ENCODE results near the gene HTRA1.

Gene HTRA1

GRCh38 chr10:122492999-122493481 lies 31.7 kb downstream of the HTRA1 start:
- no peak overlapping the region for H2AFZ ChIP-seq (ENCODE audit: low read depth, low read length)

GRCh38 chr10:122493761-122494160 lies 32.4 kb downstream of the HTRA1 start:
- H2AFZ ChIP-seq (ENCODE audit: low read depth, low read length) = no peak overlapping the region
- H4K91ac ChIP-seq (ENCODE audit: low read length) = no peak overlapping the region
- no peak overlapping the region for H3K4me2 ChIP-seq (ENCODE audit: low read length, poor library complexity, severe bottlenecking)
- no peak overlapping the region for H2AK5ac ChIP-seq (ENCODE audit: low read length, severe bottlenecking)
- peaks cover 12% of the 10 kb centered on the region for H3K4me1 ChIP-seq (ENCODE audit: control insufficient read depth, insufficient read depth, low read depth, low read length)
- H3K27ac ChIP-seq (ENCODE audit: low read length, poor library complexity, severe bottlenecking) = no peak overlapping the region
- peaks cover 2% of the 10 kb centered on the region for H3K79me1 ChIP-seq (replicated peaks; ENCODE audit: low read length, poor library complexity, severe bottlenecking)
- no peak overlapping the region for H2BK5ac ChIP-seq (ENCODE audit: low read depth, low read length, poor library complexity, severe bottlenecking)
- peaks cover 20 to 59% of the 10 kb centered on the region in 2 experiments for H3K36me3 ChIP-seq (ENCODE audit: control insufficient read depth in 1 of 2, insufficient read depth in 2 of 2, low read depth in 1 of 2, low read length in 2 of 2)
- peak overlapping the region; percentile 81 for H3K9ac ChIP-seq (ENCODE audit: low read length)
- no peaks in the 10 kb centered on the region for H3K9me3 ChIP-seq (ENCODE audit: control insufficient read depth, low read length)
- 89% methylated on average over 4 of the region's 4 CpGs for WGBS
- no peak overlapping the region for H3K23ac ChIP-seq (ENCODE audit: low read length in 2 of 2)
- no peak overlapping the region for H2BK120ac ChIP-seq (ENCODE audit: low read depth, low read length)
- H3K4me3 ChIP-seq (ENCODE audit: insufficient read depth in 1 of 2, low read depth in 1 of 2, low read length in 2 of 2) = peak overlapping the region in 1 of 2 experiments; percentile 56
- no peak overlapping the region for H4K8ac ChIP-seq (ENCODE audit: low read length)
- peak overlapping the region in 1 of 2 experiments; percentile 59 for H2BK12ac ChIP-seq (ENCODE audit: low read length in 2 of 2)
- no peak overlapping the region for H3K14ac ChIP-seq (ENCODE audit: low read length in 2 of 2)
- no peaks in the 10 kb centered on the region for H3K27me3 ChIP-seq (ENCODE audit: control insufficient read depth in 1 of 2, insufficient read depth in 1 of 2, low read length in 2 of 2)
- no peak for DNase-seq
- H2BK15ac ChIP-seq (ENCODE audit: low read depth, poor library complexity, severe bottlenecking) = no peak overlapping the region
- peak overlapping the region in 1 of 2 experiments; percentile 67 for H3K18ac ChIP-seq (ENCODE audit: low read depth in 1 of 2, low read length in 2 of 2)
- H3K4ac ChIP-seq (ENCODE audit: low read depth in 1 of 2, low read length in 2 of 2) = peak overlapping the region in 1 of 2 experiments; percentile 46

More at GRCh38 chr10:122492999-122493481, 31.7 kb downstream of the HTRA1 start:
- WGBS = 86% methylated on average over 9 of the region's 9 CpGs
- no peak overlapping the region for H3K27ac ChIP-seq (ENCODE audit: low read length, poor library complexity, severe bottlenecking)
- peak overlapping the region in 1 of 2 experiments; percentile 86 for H3K4ac ChIP-seq (ENCODE audit: low read depth in 1 of 2, low read length in 2 of 2)
- peak overlapping the region; percentile 81 for H3K9ac ChIP-seq (ENCODE audit: low read length)
- H3K23ac ChIP-seq (ENCODE audit: low read length in 2 of 2) = no peak overlapping the region
- H2BK120ac ChIP-seq (ENCODE audit: low read depth, low read length) = no peak overlapping the region
- peaks cover 12% of the 10 kb centered on the region for H3K4me1 ChIP-seq (ENCODE audit: control insufficient read depth, insufficient read depth, low read depth, low read length)
- H3K4me2 ChIP-seq (ENCODE audit: low read length, poor library complexity, severe bottlenecking) = no peak overlapping the region
- no peak overlapping the region for H2BK15ac ChIP-seq (ENCODE audit: low read depth, poor library complexity, severe bottlenecking)
- peak overlapping the region in 1 of 2 experiments; percentile 51 for H3K4me3 ChIP-seq (ENCODE audit: insufficient read depth in 1 of 2, low read depth in 1 of 2, low read length in 2 of 2)
- peak overlapping the region in 1 of 2 experiments; percentile 77 for H2BK12ac ChIP-seq (ENCODE audit: low read length in 2 of 2)
- H3K14ac ChIP-seq (ENCODE audit: low read length in 2 of 2) = no peak overlapping the region
- no peak overlapping the region for H2AK5ac ChIP-seq (ENCODE audit: low read length, severe bottlenecking)
- no peak overlapping the region for H2BK5ac ChIP-seq (ENCODE audit: low read depth, low read length, poor library complexity, severe bottlenecking)
- no peaks in the 10 kb centered on the region for H3K9me3 ChIP-seq (ENCODE audit: control insufficient read depth, low read length)
- peak overlapping the region in 1 of 2 experiments; percentile 59 for H3K18ac ChIP-seq (ENCODE audit: low read depth in 1 of 2, low read length in 2 of 2)
- H4K91ac ChIP-seq (ENCODE audit: low read length) = no peak overlapping the region
- DNase-seq = no peak
- peaks cover 20 to 60% of the 10 kb centered on the region in 2 experiments for H3K36me3 ChIP-seq (ENCODE audit: control insufficient read depth in 1 of 2, insufficient read depth in 2 of 2, low read depth in 1 of 2, low read length in 2 of 2)
- no peak overlapping the region for H4K8ac ChIP-seq (ENCODE audit: low read length)
- no peaks in the 10 kb centered on the region for H3K27me3 ChIP-seq (ENCODE audit: control insufficient read depth in 1 of 2, insufficient read depth in 1 of 2, low read length in 2 of 2)
- H3K79me1 ChIP-seq (replicated peaks; ENCODE audit: low read length, poor library complexity, severe bottlenecking) = peaks cover 2% of the 10 kb centered on the region

DNA sequence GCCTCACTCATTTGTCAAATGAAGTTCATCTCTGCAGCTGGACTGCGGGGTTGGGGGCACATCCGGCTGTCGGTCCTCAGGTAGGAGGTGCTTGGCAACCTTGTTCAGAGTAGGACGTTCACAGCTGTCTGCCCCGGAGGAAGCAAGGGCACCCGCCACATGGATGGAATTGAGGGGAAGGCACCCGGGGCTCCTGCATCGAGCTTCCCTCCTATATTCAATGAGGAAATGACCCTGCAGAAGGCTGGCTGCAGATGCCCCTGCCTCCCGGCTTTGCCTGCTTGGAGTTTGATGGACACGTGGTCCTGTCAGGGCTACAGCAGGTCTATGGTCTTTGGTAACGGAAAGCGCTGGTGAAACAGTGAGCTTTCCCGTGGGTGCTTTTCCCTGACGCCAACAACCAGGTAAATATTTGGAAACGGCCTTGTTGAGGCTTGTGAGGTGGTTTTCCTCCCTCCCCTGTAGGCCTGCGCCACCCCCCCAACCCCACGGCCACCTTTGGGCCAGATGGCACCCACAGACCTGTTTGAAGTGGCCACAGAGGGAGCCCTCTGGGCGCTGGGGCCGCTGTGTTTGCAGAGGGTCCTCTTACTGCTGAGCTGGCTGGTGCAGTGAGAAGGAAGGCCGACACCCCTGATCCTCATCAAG lies 32.9 kb downstream of the HTRA1 start:
- H3K9ac ChIP-seq (ENCODE audit: low read length) = peak overlapping the region; percentile 81
- no peak overlapping the region for H2BK15ac ChIP-seq (ENCODE audit: low read depth, poor library complexity, severe bottlenecking)
- H3K4me1 ChIP-seq (ENCODE audit: control insufficient read depth, insufficient read depth, low read depth, low read length) = peaks cover 14% of the 10 kb centered on the region
- H4K8ac ChIP-seq (ENCODE audit: low read length) = no peak overlapping the region
- no peak overlapping the region for H2BK120ac ChIP-seq (ENCODE audit: low read depth, low read length)
- H3K4ac ChIP-seq (ENCODE audit: low read depth in 1 of 2, low read length in 2 of 2) = peak overlapping the region; percentile 46 to 65
- no peak overlapping the region for H2AK5ac ChIP-seq (ENCODE audit: low read length, severe bottlenecking)
- peak overlapping the region in 1 of 2 experiments; percentile 56 for H3K4me3 ChIP-seq (ENCODE audit: insufficient read depth in 1 of 2, low read depth in 1 of 2, low read length in 2 of 2)
- peaks cover 2% of the 10 kb centered on the region for H3K79me1 ChIP-seq (replicated peaks; ENCODE audit: low read length, poor library complexity, severe bottlenecking)
- H4K91ac ChIP-seq (ENCODE audit: low read length) = peak overlapping the region; percentile 15
- H2AFZ ChIP-seq (ENCODE audit: low read depth, low read length) = peak overlapping the region; percentile 16
- H3K36me3 ChIP-seq (ENCODE audit: control insufficient read depth in 1 of 2, insufficient read depth in 2 of 2, low read depth in 1 of 2, low read length in 2 of 2) = peaks cover 20 to 54% of the 10 kb centered on the region in 2 experiments
- no peak overlapping the region for H3K14ac ChIP-seq (ENCODE audit: low read length in 2 of 2)
- DNase-seq = no peak
- H2BK5ac ChIP-seq (ENCODE audit: low read depth, low read length, poor library complexity, severe bottlenecking) = no peak overlapping the region
- peak overlapping the region; percentile 34 to 67 for H3K18ac ChIP-seq (ENCODE audit: low read depth in 1 of 2, low read length in 2 of 2)
- H3K9me3 ChIP-seq (ENCODE audit: control insufficient read depth, low read length) = no peaks in the 10 kb centered on the region
- no peak overlapping the region for H3K27ac ChIP-seq (ENCODE audit: low read length, poor library complexity, severe bottlenecking)
- H3K23ac ChIP-seq (ENCODE audit: low read length in 2 of 2) = no peak overlapping the region
- no peaks in the 10 kb centered on the region for H3K27me3 ChIP-seq (ENCODE audit: control insufficient read depth in 1 of 2, insufficient read depth in 1 of 2, low read length in 2 of 2)
- WGBS = 88% methylated on average over 20 of the region's 20 CpGs
- H3K4me2 ChIP-seq (ENCODE audit: low read length, poor library complexity, severe bottlenecking) = no peak overlapping the region
- H2BK12ac ChIP-seq (ENCODE audit: low read length in 2 of 2) = peak overlapping the region; percentile 59 to 86

DNA sequence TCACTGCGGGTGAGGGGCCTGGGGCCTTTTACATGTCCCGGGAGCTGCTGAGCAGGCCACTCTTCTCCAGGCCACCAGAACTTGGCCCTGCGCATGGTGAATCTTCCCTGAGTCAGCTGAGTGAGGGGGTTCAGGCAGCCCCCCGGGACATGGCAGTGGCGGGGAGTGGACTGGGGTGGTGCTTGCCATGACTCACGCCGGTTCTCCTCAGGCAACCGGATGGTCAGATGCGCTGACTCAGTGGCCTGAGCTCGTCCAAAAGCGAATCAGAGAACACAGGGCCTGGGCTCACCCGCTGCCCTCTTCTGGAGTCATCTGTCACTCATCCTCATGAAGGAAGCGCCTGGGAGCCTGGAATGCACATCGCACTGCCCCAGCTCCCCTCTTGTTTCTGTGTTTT lies 33.5 kb downstream of the HTRA1 start:
- Histone ChIP-seq H3K9me3 (ENCODE audit: control insufficient read depth, low read length) (no peaks in the 10 kb centered on the region), H3K36me3 (ENCODE audit: control insufficient read depth in 1 of 2, insufficient read depth in 2 of 2, low read depth in 1 of 2, low read length in 2 of 2) (peaks cover 17 to 48% of the 10 kb centered on the region in 2 experiments), H2BK5ac (ENCODE audit: low read depth, low read length, poor library complexity, severe bottlenecking) (no peak overlapping the region), H3K4me2 (ENCODE audit: low read length, poor library complexity, severe bottlenecking) (no peak overlapping the region), H3K4me1 (ENCODE audit: control insufficient read depth, insufficient read depth, low read depth, low read length) (peaks cover 14% of the 10 kb centered on the region), H2BK120ac (ENCODE audit: low read depth, low read length) (no peak overlapping the region), H2BK12ac (ENCODE audit: low read length in 2 of 2) (peak overlapping the region in 1 of 2 experiments; percentile 86), H2BK15ac (ENCODE audit: low read depth, poor library complexity, severe bottlenecking) (peak overlapping the region; percentile 30), H4K91ac (ENCODE audit: low read length) (peak overlapping the region; percentile 15), H2AFZ (ENCODE audit: low read depth, low read length) (peak overlapping the region; percentile 16), H3K4ac (ENCODE audit: low read depth in 1 of 2, low read length in 2 of 2) (peak overlapping the region in 1 of 2 experiments; percentile 65), H3K27me3 (ENCODE audit: control insufficient read depth in 1 of 2, insufficient read depth in 1 of 2, low read length in 2 of 2) (no peaks in the 10 kb centered on the region), H3K9ac (ENCODE audit: low read length) (peak overlapping the region; percentile 81), H3K27ac (ENCODE audit: low read length, poor library complexity, severe bottlenecking) (no peak overlapping the region), H3K14ac (ENCODE audit: low read length in 2 of 2) (no peak overlapping the region), H3K23ac (ENCODE audit: low read length in 2 of 2) (no peak overlapping the region), H3K18ac (ENCODE audit: low read depth in 1 of 2, low read length in 2 of 2) (peak overlapping the region; percentile 34 to 75), H3K4me3 (ENCODE audit: insufficient read depth in 1 of 2, low read depth in 1 of 2, low read length in 2 of 2) (peak overlapping the region in 1 of 2 experiments; percentile 56), H2AK5ac (ENCODE audit: low read length, severe bottlenecking) (no peak overlapping the region), H3K79me1 (replicated peaks; ENCODE audit: low read length, poor library complexity, severe bottlenecking) (peaks cover 2% of the 10 kb centered on the region), H4K8ac (ENCODE audit: low read length) (no peak overlapping the region)
- WGBS = 33% methylated on average over 14 of the region's 14 CpGs
- peak; percentile 78 for DNase-seq
